KMS-11 (cell line): ENCODE results near the gene NUP50.

Source experiments
- H2AFZ ChIP-seq: fragments of 200-600 bp; sonication (generic); 2 replicates; pipeline ENCODE4 v1.6.1; 2016; ENCODE audit warnings: antibody characterized with exemption, mixed run types, low read depth
- H3K27ac ChIP-seq: fragments of 200-600 bp; sonication (generic); 2 replicates; pipeline ENCODE4 v1.6.1; 2016; ENCODE audit warnings: mild to moderate bottlenecking, mixed run types
- H3K27me3 ChIP-seq: fragments of 200-600 bp; sonication (generic); 2 replicates; pipeline ENCODE4 v1.6.1; 2017; ENCODE audit warnings: mild to moderate bottlenecking, low read depth, mixed run types, moderate library complexity; ENCODE audit not compliant: insufficient read depth
- H3K36me3 ChIP-seq: fragments of 200-600 bp; sonication (generic); 2 replicates; pipeline ENCODE4 v1.6.1; 2017; ENCODE audit warnings: mild to moderate bottlenecking, mixed run types; ENCODE audit not compliant: insufficient read depth
- H3K4me1 ChIP-seq: fragments of 200-600 bp; sonication (generic); 2 replicates; pipeline ENCODE4 v1.6.1; 2016; ENCODE audit warnings: mild to moderate bottlenecking, low read depth, mixed run types; ENCODE audit not compliant: poor library complexity, severe bottlenecking
- H3K4me2 ChIP-seq: fragments of 200-600 bp; sonication (generic); 2 replicates; pipeline ENCODE4 v1.7.0; 2016; ENCODE audit warnings: mild to moderate bottlenecking, mixed run types
- H3K4me3 ChIP-seq: fragments of 200-600 bp; sonication (generic); IDR thresholded peaks from 2 replicates; pipeline ENCODE4 v1.6.1; 2017; ENCODE audit warnings: low read depth, low read length, mixed read lengths; ENCODE audit not compliant: insufficient read depth
- H3K79me2 ChIP-seq: fragments of 200-600 bp; sonication (generic); 2 replicates; pipeline ENCODE4 v1.6.1; 2016; ENCODE audit warnings: low read depth, mixed run types; ENCODE audit not compliant: insufficient read depth
- H3K9ac ChIP-seq: fragments of 200-600 bp; sonication (generic); 2 replicates; pipeline ENCODE4 v1.6.1; 2016; ENCODE audit warnings: mild to moderate bottlenecking, mixed run types
- H4K20me1 ChIP-seq: fragments of 200-600 bp; sonication (generic); 2 replicates; pipeline ENCODE4 v1.6.1; 2016; ENCODE audit warnings: mild to moderate bottlenecking, mixed run types; ENCODE audit not compliant: insufficient read depth
- CTCF ChIP-seq: fragments of 200-600 bp; sonication (generic); conservative IDR thresholded peaks from 2 replicates; pipeline ENCODE4 v1.6.1; 2017; ENCODE audit warnings: low read depth, mild to moderate bottlenecking, antibody characterized with exemption, low read length, moderate library complexity, mixed read lengths

NUP50 gene

GRCh38 chr22:45200230-45200629, 36.5 kb downstream of the NUP50 start:
- Histone ChIP-seq H3K36me3 (no peaks in the 10 kb centered on the region), H3K4me2 (no peak overlapping the region), H3K79me2 (no peaks in the 10 kb centered on the region), H3K4me1 (no peaks in the 10 kb centered on the region), H3K9ac (no peak overlapping the region), H3K27ac (no peak overlapping the region), H4K20me1 (no peaks in the 10 kb centered on the region), H3K4me3 (no peak overlapping the region), H2AFZ (no peak overlapping the region), H3K27me3 (no peaks in the 10 kb centered on the region)
- no peak for TF ChIP-seq CTCF

GRCh38 chr22:45200860-45201511, 37.3 kb downstream of the NUP50 start:
- H3K9ac ChIP-seq: no peak overlapping the region
- no peaks in the 10 kb centered on the region for H3K4me1 ChIP-seq
- no peaks in the 10 kb centered on the region for H3K79me2 ChIP-seq
- H3K27me3 ChIP-seq: no peaks in the 10 kb centered on the region
- no peaks in the 10 kb centered on the region for H4K20me1 ChIP-seq
- no peaks in the 10 kb centered on the region for H3K36me3 ChIP-seq
- no peak overlapping the region for H3K4me3 ChIP-seq
- TF ChIP-seq CTCF: no peak
- H3K4me2 ChIP-seq: no peak overlapping the region
- H2AFZ ChIP-seq: no peak overlapping the region
- no peak overlapping the region for H3K27ac ChIP-seq

- Histone ChIP-seq H3K4me1 (no peaks in the 10 kb centered on the region), H3K9ac (no peak overlapping the region), H3K27me3 (no peaks in the 10 kb centered on the region), H3K27ac (no peak overlapping the region), H4K20me1 (no peaks in the 10 kb centered on the region), H3K36me3 (no peaks in the 10 kb centered on the region), H3K4me3 (no peak overlapping the region), H3K4me2 (no peak overlapping the region), H2AFZ (no peak overlapping the region), H3K79me2 (no peaks in the 10 kb centered on the region)
- no peak for TF ChIP-seq CTCF
These were observed 38.1 kb downstream of the NUP50 start for GRCh38 chr22:45201678-45202332.

GRCh38 chr22:45202333-45203149, 38.8 kb downstream of the NUP50 start:
- no peak overlapping the region for H3K4me3 ChIP-seq
- no peak overlapping the region for H3K27ac ChIP-seq
- H3K79me2 ChIP-seq: no peaks in the 10 kb centered on the region
- H3K4me1 ChIP-seq: no peaks in the 10 kb centered on the region
- no peaks in the 10 kb centered on the region for H4K20me1 ChIP-seq
- H3K4me2 ChIP-seq: no peak overlapping the region
- H3K36me3 ChIP-seq: no peaks in the 10 kb centered on the region
- H3K27me3 ChIP-seq: no peaks in the 10 kb centered on the region
- TF ChIP-seq CTCF: no peak
- H3K9ac ChIP-seq: no peak overlapping the region
- no peak overlapping the region for H2AFZ ChIP-seq
